GM21390 (cell line): ENCODE results near the gene ERCC4.

ENCODE experiments used
- ATAC-seq: cut with Tn5 transposase; IDR thresholded peaks from one replicate; pipeline ENCODE4 v1.9.1; 2021; ENCODE audit not compliant: unreplicated experiment

ERCC4 gene

DNA sequence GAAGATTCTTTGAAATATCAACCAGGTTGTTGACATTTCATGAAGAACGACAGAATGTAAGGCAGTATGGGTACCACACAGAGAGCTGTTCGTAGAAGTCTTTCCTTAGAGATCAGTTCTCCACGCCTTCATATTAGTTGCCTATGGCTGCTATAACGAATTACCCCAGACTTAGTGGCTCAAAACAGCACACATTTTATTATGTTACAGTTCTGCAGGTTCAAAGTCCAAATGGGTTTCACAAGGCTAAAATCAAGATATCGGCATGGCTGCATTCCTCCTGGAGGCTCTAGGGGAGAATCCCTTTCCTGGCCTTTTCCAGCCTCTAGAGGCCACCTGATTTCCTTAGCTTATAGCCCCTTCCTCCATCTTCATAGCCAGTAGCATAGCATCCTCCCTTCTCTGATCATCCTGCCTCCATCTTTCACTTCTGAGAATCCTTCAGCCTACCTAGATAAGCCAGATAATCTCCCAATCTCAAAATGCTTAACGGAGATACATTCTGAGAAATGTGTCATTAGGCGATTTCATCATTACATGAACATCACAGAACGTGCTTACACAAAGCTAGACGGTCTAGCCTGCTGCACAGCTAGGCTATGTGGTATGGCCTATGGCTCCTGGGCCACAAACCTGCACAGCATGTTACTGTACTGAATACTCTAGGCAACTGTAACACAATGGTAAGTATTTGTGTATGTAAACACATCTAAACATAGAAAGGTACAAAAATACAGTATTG lies 26.0 kb downstream of the ERCC4 start:
- no peak for ATAC-seq

DNA sequence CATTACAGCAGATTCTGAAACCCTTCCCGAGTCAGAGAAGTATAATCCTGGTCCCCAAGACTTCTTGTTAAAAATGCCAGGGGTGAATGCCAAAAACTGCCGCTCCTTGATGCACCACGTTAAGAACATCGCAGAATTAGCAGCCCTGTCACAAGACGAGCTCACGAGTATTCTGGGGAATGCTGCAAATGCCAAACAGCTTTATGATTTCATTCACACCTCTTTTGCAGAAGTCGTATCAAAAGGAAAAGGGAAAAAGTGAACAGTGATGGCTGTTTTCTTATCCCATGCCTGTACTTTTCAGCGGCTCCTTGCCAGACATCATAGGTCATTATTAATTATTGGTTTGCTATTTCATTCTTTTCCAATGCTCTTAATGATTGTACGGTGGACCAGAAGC lies 28.1 kb downstream of the ERCC4 start:
- no peak for ATAC-seq

DNA sequence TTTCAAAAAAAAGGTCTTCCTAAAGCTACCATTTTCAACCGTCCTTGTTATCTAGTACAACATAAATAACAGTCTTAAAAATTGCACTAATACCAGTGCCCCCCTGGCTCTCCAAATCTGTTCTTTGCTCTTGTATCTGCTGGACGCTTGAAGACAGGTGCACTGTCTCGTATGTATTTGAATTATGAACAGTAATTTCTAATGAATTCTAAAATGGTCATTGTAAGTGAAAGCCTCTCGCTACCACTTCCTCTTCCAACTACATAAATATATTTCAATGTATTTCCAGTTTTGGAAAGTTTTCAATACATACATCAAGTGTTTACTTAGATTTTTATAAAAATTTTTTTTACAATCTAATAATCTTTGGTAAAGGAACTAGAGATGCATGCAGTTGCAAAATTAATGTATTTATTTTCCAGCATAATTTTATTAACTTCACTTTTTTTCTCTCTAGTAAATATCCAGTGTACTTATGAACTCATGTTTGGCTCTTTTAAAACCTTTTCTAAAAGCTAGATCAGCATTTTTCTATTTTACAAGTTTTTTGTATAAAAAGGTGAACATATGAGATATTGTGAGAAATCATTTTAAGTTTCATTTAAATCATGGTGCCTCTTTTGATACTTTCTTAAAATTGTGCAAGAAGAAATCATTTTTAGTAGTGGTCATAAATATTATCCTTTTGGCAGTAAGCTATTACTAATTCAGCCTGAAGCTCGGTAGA lies 31.0 kb downstream of the ERCC4 start:
- no peak for ATAC-seq

DNA sequence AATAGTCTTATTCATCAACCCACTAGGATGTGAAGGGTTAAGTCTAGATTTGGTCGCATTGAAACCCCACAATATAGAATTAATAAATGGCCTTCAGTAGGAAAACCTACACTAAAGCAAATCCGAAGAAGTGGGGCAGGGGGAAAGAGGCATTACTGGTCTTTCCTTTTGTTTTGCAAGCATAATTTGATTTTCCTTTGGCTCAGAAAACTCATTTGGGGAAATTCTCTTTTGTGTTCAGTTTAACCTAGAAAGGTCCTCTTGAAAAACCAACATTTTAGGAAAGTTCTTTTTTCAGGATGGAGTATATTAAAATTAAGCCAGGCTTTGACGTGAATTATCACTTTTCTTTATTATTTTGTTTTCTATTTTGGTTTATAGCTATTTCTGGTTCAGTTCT lies 31.7 kb downstream of the ERCC4 start:
- no peak for ATAC-seq

DNA sequence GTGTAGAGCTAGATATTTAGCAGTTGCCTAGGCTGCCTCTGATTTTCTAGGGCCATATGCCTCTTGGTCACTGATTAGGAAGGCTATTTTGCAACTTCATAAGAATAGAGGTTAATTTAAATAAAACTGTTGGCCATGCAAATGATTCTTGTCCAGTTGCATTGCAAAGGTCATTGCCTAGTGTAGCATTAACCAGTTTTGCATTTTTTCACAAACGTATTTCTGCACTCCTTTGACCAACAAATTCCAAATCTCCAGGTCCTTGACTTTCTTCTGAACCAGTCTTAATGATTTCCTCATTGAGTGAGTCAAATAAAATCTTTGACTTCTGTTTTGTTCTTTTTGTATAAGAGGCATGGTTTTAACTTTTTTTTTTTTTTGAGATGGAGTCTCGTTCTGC lies 33.5 kb downstream of the ERCC4 start:
- no peak for ATAC-seq

DNA sequence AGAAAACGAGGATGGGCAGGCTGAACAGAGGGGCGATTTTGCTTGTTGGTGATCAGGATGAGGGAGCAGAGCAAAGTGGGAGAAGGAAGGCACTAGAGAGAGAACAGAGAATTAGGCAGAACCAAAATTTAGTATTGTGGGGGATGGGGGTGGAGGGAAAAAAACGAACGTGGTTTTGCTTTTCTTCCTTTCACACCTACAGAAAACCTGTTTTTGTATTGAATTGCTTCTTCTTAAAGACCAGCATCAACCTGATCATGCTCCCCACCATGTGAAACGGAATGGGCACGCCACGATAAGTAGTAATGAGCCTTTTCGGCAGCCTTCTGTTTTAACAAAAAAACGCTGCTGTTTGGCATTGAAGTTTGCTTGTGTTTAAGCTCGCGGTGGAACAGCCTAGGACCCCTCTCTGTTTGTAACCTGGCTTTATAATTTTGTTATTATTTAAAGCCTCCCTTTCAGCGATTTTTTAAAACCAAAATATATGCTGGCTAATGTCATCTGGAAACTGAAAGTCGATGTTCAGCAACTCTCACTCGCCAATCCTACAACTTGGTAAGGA lies 36.8 kb downstream of the ERCC4 start:
- ATAC-seq, result no peak

DNA sequence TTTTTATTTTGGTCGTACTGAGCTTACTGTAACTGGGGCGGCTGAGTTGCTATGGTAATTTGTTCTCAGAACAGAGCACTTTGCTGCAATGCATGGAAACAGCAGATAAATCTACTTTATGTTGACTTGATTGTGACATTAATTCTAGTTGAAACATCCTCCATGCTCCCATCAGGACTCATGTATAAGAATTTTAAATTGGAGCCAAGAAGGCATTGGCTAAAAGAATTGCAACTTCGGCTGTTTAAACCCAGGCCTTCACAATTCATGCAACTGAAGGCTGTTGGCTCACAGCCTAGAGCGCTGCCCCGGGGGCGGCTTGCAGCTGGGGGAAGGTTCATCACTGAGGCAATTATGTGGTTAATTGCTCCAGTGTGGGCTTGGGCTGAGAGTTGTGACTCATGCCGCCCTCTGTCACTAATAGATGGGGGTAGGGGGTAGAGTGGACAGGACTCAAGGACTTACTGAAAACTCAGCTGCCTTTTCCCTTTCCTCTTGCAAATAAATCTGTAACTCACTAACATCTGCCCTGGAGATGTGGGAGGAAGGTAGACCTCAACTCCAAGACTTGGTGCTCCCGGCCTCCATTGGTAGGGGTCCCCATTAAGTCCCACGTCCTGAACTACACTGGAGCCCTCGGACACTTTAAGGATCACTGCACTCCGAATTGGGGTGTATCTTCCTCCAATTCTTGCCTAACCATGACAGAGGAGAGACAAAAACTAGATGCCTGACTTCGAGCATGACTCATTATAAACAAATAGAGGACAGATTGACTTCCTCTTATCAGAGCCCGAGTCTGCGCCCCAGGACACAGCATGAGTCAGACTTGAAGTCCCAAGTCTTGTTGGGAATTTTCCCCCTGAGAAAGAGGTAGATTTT lies 37.5 kb downstream of the ERCC4 start:
- ATAC-seq, result peak; percentile 63

DNA sequence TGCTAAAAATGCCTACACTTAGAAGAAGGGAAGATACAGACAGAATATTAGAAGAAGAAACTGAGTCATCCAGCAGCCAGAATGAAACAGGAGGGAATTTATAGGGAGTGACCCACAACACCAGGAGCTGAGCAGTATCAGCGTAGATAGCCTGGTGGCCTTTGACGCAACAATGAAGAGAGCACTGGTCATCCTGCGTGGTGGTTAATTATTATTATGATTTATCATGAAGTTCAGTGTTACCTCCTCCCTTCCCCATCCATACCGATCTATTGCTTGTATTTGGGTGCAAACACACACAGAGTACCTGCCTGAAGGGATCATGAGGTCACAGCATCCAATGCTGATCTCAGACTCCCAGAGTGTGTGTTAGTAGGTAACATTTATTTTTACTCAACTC lies 38.5 kb downstream of the ERCC4 start:
- no peak for ATAC-seq

DNA sequence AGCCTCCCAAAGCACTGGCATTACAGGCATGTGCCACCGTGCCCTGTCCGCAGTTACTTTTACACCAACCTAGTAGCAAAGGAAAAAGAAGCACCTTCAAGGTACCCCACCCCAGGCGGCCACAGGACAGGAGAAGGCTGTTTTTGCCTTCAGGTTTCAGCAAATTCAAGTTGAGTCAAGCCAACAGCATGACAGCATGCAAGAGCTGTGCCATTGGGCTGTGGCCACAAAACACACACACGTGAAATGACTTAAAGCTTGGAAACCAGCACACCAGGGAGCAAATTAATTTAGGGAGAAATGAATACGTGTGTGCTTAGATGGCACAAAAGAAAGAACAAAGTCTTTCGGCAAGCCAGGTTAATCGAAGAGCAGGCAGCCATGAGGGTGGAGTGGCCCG lies 39.7 kb downstream of the ERCC4 start:
- no peak for ATAC-seq

DNA sequence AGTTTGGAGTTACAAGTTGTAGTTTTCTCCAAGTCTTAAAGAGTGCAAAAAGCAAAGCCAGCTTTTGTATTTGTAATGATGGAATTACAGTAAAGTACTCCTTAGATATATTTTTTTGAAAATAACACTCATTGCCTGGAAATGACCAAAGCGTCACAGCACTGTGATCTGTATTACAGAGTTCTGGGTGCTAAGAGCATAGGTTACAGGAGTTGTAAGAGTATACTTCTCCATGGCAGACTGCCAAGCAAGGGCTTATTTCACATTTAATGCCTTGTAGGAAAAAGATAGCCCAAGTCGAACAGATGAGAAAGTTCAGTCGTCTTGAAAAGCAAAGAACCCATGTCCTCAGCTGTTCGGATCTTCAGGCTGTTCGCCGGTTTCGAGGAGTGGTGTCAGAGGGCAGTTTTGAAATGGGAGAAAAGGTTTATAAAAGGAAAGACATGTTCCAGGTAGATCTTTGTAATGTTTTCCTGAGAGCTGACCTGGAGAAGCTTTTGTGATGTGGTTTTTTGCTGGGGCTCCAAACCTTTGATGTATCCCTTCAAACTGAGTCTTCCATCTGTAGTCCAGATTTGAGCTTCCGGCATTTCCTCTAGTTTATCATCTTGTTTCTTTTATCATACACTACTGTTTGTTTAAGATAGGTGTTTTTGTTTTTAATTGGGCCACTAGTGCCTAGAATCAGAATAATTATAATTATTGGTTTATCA lies 41.3 kb downstream of the ERCC4 start:
- ATAC-seq, result no peak

DNA sequence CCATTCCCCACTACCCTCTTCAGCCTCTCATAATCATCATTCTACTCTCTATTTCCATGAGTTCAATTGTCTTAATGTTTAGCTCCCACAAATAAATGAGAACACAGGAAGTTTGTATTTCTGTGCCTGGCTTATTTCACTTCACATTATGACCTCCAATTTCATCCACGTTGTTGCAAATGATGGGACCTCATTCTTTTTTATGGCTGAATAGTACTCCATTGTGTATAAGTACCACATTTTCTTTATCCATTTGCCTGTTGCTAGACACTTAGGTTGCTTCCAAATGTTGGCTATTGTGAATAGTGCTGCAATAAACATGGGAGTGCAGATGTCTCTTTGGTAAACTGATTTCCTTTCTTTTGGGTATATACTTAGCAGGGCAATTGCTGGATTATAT lies 42.3 kb downstream of the ERCC4 start:
- ATAC-seq, result no peak

DNA sequence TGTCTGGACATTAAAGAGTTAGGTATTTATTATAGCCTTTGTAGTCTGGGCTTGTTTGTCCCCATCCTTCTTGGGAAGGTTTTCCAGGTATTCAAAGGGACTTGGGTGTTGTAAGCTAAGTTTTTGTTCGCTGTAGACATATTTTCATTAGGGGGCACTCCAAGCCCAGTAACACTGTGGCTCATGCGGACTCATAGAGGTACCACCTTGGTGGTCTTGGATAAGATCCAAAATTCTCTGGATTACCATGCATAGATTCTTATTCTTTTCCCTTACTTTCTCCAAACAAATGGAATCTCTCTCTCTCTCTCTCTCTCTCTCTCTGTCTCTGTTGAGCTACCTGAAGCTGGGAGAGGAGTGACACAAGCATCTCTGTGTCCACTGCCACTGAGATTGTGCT lies 48.9 kb downstream of the ERCC4 start:
- no peak for ATAC-seq

DNA sequence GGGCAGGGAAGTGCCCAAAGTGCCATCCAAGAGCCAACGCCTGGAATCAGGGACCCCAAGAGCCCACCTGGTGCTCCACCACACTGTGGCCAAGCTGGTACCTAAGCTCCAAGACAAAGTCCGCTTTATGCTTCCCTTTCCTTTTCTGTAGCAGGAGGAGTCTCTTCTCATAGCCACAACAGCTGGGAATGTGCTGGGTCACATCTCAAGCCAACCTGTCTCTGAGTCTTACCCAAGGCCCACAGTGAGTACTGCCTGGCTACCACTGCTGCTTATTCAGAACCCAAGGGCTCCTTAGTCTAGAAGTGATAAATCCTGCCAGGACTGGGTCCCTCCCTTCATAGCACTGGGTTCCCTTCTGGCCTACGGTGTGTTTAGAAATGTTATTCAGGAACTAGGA lies 49.8 kb downstream of the ERCC4 start:
- no peak for ATAC-seq

DNA sequence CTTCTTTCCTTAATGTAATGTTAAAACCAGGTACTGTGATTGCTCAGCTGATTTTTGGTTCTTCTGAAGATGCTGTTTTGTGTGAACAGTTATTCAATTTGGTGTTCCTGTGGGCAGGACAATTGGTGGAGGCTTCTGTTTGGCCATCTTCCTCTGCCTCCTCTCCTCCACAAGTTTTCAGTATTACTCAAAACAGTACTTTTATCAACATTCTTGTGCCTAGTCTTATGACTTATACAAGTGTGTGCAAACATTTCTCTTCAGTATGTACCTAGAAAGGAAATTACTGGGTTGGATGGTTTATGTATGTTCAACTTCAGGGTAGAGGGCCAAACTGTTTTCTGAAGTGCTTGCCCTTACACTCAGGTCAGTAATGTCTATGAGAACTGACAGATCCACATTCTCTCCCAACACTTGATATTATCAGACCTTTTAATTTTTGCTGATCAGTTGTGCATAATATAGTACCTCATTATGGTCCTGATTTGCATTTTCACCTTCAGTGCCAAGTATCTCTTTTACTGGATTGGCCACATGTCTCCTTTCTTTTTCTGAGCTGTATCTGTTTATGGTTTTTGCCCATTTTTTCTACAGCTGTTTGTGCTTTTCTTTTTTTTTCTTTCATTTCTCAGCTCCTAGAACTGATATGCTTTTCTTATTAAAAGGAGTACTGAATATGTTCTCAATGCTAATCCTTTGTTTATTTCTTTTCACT lies 50.9 kb downstream of the ERCC4 start:
- no peak for ATAC-seq

DNA sequence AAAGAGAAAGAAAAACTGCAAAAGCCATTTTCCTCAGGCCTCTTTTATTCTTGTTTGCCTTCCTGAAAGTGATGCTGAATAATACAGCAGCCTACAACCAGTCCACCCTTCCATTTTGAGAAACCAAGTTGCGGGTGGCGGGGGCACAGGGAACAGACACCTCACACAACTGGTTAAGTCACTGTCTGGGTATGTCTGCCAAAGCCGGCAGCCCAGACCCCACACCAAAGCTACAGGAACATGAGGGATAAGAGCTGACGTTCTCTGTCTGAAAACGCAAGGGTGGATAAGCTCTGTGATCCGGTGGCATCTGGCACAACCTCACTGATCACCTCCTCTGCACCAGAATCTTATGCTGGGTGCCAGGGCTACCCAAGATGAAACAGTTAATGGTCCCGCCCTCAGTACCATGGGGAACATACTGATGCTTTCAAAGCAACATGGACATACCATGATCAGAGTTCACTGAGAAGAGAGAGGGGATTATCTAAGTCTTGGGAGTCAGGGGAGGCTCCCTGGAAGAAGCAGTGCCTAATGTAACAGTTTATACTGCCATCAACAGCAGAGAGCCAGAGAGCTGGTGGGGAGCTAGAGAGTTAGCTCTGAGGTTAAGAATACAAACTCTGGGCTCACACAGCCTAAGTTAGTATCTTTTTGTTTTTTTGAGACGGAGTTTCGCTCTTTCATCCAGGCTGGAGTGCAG lies 53.5 kb downstream of the ERCC4 start:
- no peak for ATAC-seq

DNA sequence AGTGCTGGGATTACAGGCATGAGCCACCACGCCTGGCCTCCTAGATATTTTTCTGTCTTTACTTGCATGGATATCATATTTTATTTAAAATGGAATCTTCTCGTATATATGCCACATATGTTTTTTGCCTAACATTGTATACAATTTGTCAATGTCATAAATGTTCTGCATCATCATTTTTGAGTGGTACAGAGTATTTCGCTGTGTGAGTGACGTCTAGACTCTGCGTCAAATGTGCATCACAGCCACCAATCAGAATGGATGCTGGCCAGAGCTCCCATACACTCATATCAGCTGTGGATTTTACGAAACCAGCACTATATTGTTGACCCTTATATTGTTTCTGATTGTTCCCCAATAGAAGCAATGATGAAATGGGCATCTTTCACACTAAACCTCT lies 57.2 kb downstream of the ERCC4 start:
- ATAC-seq, result no peak

DNA sequence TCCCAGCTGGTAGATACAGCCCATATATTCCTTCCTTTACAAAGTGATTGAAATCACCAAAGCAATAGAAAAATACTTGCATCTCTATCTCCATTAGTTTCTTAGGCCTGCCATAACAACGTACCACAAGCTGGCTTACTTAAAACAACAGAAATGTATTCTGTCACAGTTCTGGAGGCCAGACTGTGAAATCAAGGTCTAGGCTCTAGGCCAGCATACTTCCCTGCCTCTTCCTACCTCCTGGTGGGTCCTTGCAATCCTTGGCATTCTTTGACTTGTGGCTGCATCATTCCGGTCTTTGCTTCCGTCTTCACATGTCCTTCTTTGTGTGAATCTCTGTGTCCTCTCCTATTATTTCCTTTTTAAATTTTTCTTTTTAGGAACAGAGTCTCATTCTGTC lies 62.5 kb downstream of the ERCC4 start:
- ATAC-seq, result no peak

DNA sequence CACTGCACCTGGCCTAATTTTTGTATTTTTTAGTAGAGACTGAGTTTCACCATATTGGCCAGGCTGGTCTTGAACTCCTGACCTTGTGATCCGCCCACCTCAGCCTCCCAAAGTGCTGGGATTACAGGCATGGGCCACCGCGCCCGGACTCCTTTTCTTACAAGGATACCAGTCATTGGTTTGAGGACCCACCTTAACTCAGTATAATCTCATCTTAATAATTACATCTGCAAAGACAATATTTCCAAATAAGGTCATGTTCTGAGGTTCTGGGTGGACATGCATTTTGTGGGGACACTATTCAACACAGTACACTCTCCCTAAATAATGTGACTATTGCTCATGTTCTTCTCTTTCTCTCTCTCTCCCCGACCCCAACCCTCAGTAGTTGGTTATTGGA lies 63.7 kb downstream of the ERCC4 start:
- ATAC-seq, result no peak

DNA sequence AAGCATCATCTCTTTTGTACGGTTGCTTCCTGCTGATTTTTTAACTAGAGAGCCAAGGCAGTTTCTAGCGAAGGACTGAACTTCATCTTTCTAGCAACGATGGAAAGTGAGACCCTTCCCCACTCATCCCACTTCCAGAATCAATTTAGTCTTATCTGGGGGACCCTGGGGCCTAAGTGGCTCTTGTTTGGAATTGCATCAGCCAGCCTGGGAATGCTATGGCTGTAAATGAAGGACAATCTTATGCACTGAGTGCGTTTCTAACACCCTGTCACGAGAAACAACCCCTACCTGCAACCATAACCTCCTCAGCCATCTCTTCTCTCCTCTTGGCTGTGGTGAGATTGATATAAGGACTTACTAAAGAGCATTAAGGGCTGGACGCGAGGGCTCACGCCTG lies 64.8 kb downstream of the ERCC4 start:
- no peak for ATAC-seq

DNA sequence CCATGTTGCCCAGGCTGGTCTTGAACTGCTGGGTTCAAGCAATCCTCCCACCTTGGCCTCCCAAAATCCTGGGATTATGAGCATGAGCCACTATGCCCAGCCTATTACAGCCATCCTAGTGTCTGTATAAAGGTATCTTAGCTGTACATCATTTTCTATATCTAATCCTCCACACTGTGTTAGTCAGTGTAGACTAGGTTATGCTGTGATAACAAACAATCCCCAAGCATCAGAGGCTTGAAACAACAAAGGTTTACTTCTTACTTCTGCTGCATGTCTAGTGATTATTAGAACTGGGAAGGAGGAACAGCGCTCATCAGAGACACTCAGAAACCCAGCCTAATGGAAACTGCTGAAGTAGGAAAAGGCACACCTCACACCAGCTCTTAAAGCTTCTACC lies 68.1 kb downstream of the ERCC4 start:
- ATAC-seq, result no peak
